ENCODE measurements around the gene FETUB.
"Not testable (repeated sequence)": the region's sequence is repeated elsewhere in the genome, so short reads cannot be mapped to it uniquely, and the experiment has no call there.

FETUB gene

DNA sequence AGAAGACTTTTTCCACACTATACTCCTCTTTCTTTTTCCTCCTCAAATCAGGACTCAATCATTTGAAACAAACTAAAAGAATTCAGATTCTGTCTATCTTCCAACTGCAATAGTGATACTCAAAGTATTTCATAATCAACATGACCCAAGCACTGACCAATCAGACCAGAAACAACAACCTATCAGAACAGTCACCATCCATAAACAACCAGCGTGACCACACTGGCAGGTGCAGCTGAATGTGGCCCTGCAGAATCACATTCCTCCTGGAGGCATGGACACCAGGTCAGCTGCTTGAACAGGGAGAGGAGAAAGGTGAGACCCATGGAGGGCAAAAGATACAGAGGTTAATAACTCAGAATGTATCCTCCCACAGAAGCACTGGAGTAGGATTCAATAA, 39.0 kb downstream of the FETUB start:
- DNase-seq (ENCODE audit: low spot score): no peak

DNA sequence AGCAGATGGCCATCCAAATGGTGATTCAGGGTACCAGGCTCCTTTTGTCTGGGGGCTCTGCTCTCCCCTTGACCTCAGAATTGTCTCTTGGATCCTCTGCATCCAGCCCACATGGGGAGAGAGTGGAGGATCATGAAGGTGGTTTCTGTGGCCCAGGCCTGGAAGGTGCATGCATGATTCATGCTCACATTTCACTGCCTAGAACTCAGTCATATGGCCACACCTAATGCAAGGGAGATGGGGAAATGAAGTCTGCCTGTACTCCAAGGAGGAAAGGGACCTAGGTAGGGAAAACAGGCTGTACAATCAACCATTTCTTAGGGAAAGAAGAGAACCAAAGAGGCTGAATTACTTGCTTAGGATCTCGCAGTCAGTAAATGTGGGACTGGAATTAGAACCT, 40.7 kb downstream of the FETUB start:
- no peak for DNase-seq (ENCODE audit: low spot score)

DNA sequence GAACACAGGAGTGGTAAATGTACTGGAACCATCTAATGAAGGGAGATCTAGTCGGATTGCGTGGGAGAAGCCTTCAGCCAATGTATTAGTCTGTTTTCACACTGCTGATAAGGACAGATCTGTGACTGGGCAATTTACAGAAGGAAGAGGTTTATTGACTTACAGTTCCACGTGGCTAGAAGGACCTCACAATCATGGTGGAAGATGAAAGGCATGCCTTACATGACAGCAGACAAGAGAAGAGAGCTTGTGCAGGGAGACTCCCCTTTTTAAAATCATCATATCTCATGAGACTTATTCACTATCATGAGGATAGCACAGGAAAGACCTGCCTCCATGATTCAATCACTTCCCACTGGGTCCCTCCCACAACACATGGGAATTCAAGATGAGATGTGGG, 42.6 kb downstream of the FETUB start:
- DNase-seq (ENCODE audit: low spot score): no peak

DNA sequence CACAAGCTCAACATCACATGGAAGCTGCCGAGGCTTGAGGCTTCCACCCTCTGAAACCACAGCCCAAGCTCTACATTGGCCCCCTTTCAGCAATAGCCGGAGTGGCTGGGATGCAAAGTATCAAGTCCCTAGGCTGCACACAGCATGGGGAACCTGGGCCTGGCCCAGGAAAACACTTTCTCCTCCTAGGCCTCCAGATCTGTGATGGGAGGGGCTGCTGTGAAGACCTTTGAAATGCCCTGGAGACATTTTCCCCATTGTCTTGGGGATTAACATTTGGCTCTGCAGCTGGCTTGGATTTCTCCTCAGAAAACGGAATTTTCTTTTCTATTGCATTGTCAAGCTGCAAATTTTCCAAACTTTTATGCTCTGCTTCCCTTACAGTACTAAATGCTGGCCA, 43.8 kb downstream of the FETUB start:
- DNase-seq (ENCODE audit: low spot score): no peak

DNA sequence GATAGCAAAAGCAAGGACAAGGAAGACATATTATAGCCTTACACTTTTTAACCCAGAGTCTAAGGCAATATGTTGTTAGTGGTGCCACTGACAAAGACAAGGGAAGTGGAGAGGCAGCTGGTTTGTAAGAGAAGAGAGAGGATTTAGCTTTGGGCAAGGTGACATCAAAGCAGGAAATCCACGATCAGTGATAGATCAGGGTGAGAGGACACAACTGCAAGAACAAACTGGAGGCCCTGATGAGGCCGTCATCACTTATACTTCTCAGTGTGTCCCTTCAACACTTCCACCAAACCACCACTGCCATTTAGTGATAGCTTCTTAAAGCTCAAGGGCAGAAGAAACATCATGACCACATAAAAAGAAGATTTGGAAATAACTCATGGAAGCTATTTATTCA, 46.3 kb downstream of the FETUB start:
- not testable (repeated sequence) for DNase-seq (ENCODE audit: low spot score)

- DNase-seq (ENCODE audit: low spot score): no peak
These were observed 47.0 kb downstream of the FETUB start for GRCh38 chr3:186687120-186687651.

GRCh38 chr3:186690304-186690703, 50.1 kb downstream of the FETUB start:
- DNase-seq (ENCODE audit: low spot score): not testable (repeated sequence)

- DNase-seq (ENCODE audit: low spot score): no peak
These were observed 51.5 kb downstream of the FETUB start for GRCh38 chr3:186691676-186692075.

GRCh38 chr3:186693843-186694242, 53.6 kb downstream of the FETUB start:
- no peak for DNase-seq (ENCODE audit: low spot score)

DNA sequence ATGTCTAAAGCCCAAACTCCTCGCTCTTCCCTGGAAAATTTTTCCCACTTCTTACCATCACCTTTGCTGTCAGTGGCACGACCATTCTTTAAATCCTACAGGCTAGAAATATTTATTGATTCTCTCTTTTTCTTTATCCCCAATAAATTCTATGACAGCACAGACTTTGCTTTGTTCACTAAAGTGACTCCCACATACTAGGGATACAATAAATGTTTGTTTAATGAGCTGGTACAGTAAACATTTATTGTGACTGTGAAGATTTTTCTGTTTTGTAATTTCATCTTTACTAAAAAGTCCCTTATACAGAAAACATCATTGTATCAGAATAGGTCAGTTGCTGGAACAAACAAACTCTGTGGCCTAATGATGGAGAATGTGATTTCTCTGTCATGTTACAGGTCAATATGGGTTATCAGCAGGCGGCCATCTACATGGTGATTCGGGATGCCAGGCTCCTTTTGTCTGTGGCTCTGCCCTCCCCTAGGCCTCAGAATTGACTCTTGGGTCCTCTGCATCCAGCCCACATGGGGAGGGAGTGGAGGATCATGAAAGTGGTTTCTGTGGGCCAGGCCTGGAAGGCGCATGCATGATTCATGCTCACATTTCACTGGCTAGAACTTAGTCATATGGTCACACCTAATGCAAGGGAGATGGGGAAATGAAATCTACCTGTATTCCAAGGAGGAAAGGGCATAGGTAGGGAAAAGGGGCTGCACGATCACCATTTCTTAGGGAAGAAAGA, 54.3 kb downstream of the FETUB start:
- no peak for DNase-seq (ENCODE audit: low spot score)

- DNase-seq (ENCODE audit: low spot score): no peak
These were observed 56.3 kb downstream of the FETUB start for GRCh38 chr3:186696522-186696921.

DNA sequence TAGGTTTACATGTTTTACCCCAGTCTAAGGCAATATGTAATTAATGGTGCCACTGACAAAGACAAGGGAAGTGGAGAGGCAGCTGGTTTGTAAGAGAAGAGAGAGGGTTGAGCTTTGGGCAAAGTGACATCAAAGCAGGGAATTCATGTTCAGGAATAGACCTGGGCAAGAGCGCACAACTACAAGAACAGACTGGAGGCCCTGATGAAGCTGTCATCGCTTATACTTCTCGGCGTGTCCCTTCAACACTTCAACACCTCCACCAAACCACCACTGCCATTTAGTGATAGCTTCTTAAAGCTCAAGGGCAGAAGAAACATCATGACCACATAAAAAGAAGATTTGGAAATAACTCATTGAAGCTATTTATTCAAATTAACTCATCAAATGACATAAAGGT, 57.3 kb downstream of the FETUB start:
- DNase-seq (ENCODE audit: low spot score): no peak

DNA sequence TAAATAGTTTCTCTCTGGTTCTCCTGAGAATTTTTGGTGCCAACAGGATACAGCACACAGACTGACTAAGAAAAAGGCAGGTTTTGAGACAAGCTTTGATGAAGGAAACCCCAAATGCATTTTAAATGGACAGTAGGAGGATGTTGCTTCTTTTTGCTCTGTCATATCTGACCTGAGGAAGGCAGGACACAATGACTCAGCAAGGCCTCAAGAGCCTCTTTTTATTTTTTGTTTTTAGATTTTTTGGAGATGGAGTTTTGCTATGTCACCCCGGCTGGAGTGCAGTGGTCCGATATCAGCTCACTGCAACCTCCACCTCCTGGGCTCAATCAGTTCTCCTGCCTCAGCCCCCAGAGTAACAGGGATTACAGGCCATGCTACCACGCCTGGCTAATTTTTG, 60.1 kb downstream of the FETUB start:
- DNase-seq (ENCODE audit: low spot score): no peak

GRCh38 chr3:186702451-186702850, 62.3 kb downstream of the FETUB start:
- not testable (repeated sequence) for DNase-seq (ENCODE audit: low spot score)

Data from CD4-positive, alpha-beta T cell treated with Interleukin-15 for 4 hours (primary cell).